ENCODE measurements around the gene MAP2K5.

MAP2K5 gene

DNA sequence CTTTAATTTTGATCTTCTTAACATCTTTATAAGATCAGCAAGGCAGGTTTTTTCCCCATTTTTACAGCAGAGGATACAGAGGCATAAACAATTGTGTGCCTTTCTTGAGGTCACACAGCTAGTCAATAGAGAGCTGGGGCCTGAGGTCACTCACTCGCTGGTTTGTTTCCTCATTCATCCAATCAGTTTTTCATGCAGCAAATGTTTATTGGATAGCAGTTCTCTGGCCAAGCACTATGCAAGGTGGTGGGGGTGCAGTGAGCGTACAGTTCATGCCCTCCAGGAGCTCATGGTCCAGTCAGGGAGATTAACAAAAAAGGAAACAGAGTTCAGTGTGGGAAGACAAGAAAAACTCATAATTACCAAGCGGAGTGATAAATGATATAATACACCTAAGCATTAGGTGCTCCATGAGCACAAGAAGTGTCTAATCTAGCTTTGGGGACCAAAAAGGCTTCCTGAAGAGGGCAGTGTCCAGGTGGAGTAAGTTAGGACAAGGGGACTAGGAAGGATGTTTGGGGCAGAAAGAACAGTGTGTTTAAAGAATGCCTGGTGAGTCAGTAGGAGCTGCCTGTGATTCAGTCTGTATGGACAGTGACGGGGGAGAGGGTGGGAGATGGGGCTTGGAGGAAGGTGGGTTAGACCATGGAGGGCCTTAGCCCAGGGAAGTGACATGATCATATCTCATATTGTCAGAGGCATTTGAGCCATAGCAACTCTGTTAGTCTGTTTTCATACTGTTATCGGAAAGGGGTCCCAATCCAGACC lies 29.3 kb downstream of the MAP2K5 start:
- H3K27me3 ChIP-seq (replicated peaks; ENCODE audit: control insufficient read depth, insufficient read depth, low read length, poor library complexity, severe bottlenecking): no peaks in the 10 kb centered on the region
- H3K36me3 ChIP-seq (ENCODE audit: control insufficient read depth, insufficient read depth, low read length): no peaks in the 10 kb centered on the region
- H3K4me3 ChIP-seq (ENCODE audit: insufficient read depth, low read depth, low read length, poor library complexity, severe bottlenecking): no peak overlapping the region
- no peaks in the 10 kb centered on the region for H3K4me1 ChIP-seq (ENCODE audit: control insufficient read depth, insufficient read depth, low read length, poor library complexity, severe bottlenecking)
- no peaks in the 10 kb centered on the region for H3K9me3 ChIP-seq (ENCODE audit: control insufficient read depth, low read length)
- no peak overlapping the region for H3K27ac ChIP-seq (ENCODE audit: insufficient read depth, low read length, poor library complexity, severe bottlenecking)
- no peak for DNase-seq

DNA sequence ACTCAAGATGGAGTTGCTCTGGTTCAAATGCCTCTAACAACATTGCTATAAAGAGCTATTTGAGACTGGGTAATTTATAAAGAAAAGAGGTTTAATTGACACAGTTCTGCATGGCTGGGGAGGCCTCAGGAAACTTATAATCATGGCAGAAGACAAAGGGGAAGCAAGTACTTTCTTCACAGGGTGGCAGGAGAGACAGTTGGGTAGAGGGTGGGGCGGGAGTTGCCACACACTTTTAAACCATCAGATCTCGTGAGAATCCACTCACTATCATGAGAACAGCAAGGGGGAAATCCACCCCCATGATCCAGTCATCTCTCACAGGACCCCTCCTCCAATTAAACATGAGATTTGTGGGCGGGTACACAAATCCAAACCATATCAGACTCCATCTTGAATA lies 30.7 kb downstream of the MAP2K5 start:
- DNase-seq: no peak
- no peaks in the 10 kb centered on the region for H3K27me3 ChIP-seq (replicated peaks; ENCODE audit: control insufficient read depth, insufficient read depth, low read length, poor library complexity, severe bottlenecking)
- H3K36me3 ChIP-seq (ENCODE audit: control insufficient read depth, insufficient read depth, low read length): no peaks in the 10 kb centered on the region
- H3K4me1 ChIP-seq (ENCODE audit: control insufficient read depth, insufficient read depth, low read length, poor library complexity, severe bottlenecking): no peaks in the 10 kb centered on the region
- H3K4me3 ChIP-seq (ENCODE audit: insufficient read depth, low read depth, low read length, poor library complexity, severe bottlenecking): no peak overlapping the region
- H3K9me3 ChIP-seq (ENCODE audit: control insufficient read depth, low read length): no peaks in the 10 kb centered on the region
- no peak overlapping the region for H3K27ac ChIP-seq (ENCODE audit: insufficient read depth, low read length, poor library complexity, severe bottlenecking)

DNA sequence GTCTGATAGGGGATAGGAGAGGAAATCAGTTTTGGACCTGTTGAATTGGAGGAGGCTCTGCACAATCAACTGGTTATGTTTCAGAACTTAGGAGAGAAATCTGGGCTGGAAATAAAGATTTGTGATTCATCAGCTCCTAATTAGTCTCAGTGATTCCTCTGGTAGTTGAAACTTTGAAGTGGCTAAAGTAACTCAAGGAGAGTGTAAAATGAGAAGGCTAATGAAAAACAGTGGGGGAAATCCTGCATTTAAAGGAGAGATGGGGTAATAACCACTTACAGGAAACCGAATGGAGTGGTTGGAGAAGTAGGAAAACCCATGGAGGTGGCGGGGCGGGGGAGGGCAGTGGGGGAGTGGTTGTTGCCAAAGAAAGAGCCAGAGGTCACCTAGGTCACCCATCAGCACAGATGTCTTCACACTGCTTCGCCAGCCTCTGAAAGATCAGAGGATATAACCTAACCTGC lies 32.6 kb downstream of the MAP2K5 start:
- no peaks in the 10 kb centered on the region for H3K4me1 ChIP-seq (ENCODE audit: control insufficient read depth, insufficient read depth, low read length, poor library complexity, severe bottlenecking)
- H3K27ac ChIP-seq (ENCODE audit: insufficient read depth, low read length, poor library complexity, severe bottlenecking): no peak overlapping the region
- no peak for DNase-seq
- H3K4me3 ChIP-seq (ENCODE audit: insufficient read depth, low read depth, low read length, poor library complexity, severe bottlenecking): no peak overlapping the region
- H3K27me3 ChIP-seq (replicated peaks; ENCODE audit: control insufficient read depth, insufficient read depth, low read length, poor library complexity, severe bottlenecking): no peaks in the 10 kb centered on the region
- no peaks in the 10 kb centered on the region for H3K36me3 ChIP-seq (ENCODE audit: control insufficient read depth, insufficient read depth, low read length)
- no peaks in the 10 kb centered on the region for H3K9me3 ChIP-seq (ENCODE audit: control insufficient read depth, low read length)

DNA sequence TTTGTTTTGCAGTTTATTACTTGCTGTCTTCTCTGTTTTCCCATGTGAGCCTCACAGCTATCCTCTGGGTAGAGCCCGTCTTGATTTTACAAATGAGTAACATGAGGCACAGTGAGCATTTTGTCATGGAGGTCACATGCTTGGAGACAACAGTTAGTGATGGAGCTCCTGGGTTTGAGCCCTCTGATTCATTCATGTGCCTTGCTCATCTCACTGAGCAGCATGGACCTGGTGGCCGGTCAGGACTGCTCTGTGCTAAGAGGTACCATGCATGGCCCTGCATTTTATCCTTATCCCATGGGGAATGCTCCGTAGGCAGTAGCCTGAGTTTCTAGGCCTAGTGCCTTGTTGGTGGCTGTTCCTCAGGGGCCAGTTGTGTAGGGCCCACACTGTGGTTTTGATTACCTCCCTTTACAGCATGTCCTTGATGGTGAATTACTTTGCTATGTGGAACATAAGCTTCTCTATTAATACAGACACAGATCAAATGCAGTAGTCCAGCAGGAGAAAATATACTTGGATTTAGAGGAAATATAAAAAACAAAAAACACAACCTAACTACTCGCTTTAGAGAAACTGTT lies 35.6 kb downstream of the MAP2K5 start:
- Histone ChIP-seq H3K9me3 (ENCODE audit: control insufficient read depth, low read length) (no peaks in the 10 kb centered on the region), H3K27ac (ENCODE audit: insufficient read depth, low read length, poor library complexity, severe bottlenecking) (no peak overlapping the region), H3K4me1 (ENCODE audit: control insufficient read depth, insufficient read depth, low read length, poor library complexity, severe bottlenecking) (no peaks in the 10 kb centered on the region), H3K4me3 (ENCODE audit: insufficient read depth, low read depth, low read length, poor library complexity, severe bottlenecking) (no peak overlapping the region), H3K36me3 (ENCODE audit: control insufficient read depth, insufficient read depth, low read length) (no peaks in the 10 kb centered on the region), H3K27me3 (replicated peaks; ENCODE audit: control insufficient read depth, insufficient read depth, low read length, poor library complexity, severe bottlenecking) (no peaks in the 10 kb centered on the region)
- no peak for DNase-seq

DNA sequence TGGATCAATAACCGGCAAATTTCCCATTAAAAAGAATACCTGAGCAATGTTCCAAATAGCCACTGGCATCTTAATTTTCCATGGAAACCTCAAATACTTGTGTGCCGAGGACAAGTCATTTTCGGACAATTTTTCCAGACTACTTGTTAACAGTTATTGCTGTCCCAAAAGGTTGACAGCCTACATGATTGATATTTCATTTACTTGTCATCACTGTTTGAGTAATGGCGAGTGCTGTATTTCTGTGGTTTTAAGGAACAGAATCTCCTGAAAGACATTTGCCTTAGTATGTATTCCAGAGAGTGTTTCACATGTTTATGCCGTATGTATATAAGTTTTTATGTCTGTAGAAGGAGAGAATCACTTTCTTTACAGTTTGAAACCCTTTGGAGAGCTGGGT lies 36.7 kb downstream of the MAP2K5 start:
- no peak for DNase-seq
- Histone ChIP-seq H3K27ac (ENCODE audit: insufficient read depth, low read length, poor library complexity, severe bottlenecking) (no peak overlapping the region), H3K27me3 (replicated peaks; ENCODE audit: control insufficient read depth, insufficient read depth, low read length, poor library complexity, severe bottlenecking) (no peaks in the 10 kb centered on the region), H3K9me3 (ENCODE audit: control insufficient read depth, low read length) (no peaks in the 10 kb centered on the region), H3K4me3 (ENCODE audit: insufficient read depth, low read depth, low read length, poor library complexity, severe bottlenecking) (no peak overlapping the region), H3K4me1 (ENCODE audit: control insufficient read depth, insufficient read depth, low read length, poor library complexity, severe bottlenecking) (no peaks in the 10 kb centered on the region), H3K36me3 (ENCODE audit: control insufficient read depth, insufficient read depth, low read length) (no peaks in the 10 kb centered on the region)

DNA sequence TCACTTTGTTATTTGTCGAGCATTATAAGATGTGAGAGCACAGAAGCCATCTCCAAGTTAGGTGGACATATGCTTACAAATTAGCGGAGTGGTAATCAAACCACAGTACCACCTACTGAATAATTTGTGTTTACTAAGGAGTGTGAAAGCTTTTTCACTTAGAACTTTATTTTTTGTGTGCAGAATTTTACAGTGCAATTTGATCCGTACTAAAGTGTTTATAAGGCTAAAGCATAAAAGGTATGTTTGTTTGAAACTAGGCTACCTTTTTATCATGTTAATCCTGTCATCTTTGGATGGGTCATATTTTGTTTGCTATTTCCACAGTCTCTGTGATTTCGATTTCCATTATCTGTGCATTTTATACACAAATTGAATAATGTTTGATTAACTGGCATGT lies 37.5 kb downstream of the MAP2K5 start:
- Histone ChIP-seq H3K27ac (ENCODE audit: insufficient read depth, low read length, poor library complexity, severe bottlenecking) (no peak overlapping the region), H3K36me3 (ENCODE audit: control insufficient read depth, insufficient read depth, low read length) (no peaks in the 10 kb centered on the region), H3K4me3 (ENCODE audit: insufficient read depth, low read depth, low read length, poor library complexity, severe bottlenecking) (no peak overlapping the region), H3K4me1 (ENCODE audit: control insufficient read depth, insufficient read depth, low read length, poor library complexity, severe bottlenecking) (no peaks in the 10 kb centered on the region), H3K27me3 (replicated peaks; ENCODE audit: control insufficient read depth, insufficient read depth, low read length, poor library complexity, severe bottlenecking) (no peaks in the 10 kb centered on the region), H3K9me3 (ENCODE audit: control insufficient read depth, low read length) (no peaks in the 10 kb centered on the region)
- no peak for DNase-seq

DNA sequence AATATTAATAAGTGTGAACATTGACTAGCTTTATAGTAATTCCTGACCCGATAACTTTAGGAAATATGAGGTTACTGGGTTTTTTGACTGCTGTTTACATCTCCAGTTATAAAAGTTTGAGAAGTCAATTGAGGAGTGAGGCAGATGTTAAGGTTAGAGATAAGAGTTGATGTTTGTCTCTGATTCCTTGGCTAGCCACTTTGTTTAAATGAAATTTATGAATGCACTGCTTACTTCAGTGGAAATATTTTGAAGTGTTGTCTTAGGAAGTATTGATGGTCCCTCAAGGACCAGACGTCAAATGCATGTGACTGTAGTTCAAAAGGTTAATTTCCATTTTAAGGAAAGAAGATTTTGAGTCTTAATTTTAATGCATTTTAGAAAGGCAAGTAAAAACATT lies 41.7 kb downstream of the MAP2K5 start:
- no peak for DNase-seq
- peaks cover 28% of the 10 kb centered on the region for H3K36me3 ChIP-seq (ENCODE audit: control insufficient read depth, insufficient read depth, low read length)
- no peaks in the 10 kb centered on the region for H3K4me1 ChIP-seq (ENCODE audit: control insufficient read depth, insufficient read depth, low read length, poor library complexity, severe bottlenecking)
- H3K9me3 ChIP-seq (ENCODE audit: control insufficient read depth, low read length): no peaks in the 10 kb centered on the region
- H3K4me3 ChIP-seq (ENCODE audit: insufficient read depth, low read depth, low read length, poor library complexity, severe bottlenecking): no peak overlapping the region
- no peak overlapping the region for H3K27ac ChIP-seq (ENCODE audit: insufficient read depth, low read length, poor library complexity, severe bottlenecking)
- H3K27me3 ChIP-seq (replicated peaks; ENCODE audit: control insufficient read depth, insufficient read depth, low read length, poor library complexity, severe bottlenecking): no peaks in the 10 kb centered on the region

DNA sequence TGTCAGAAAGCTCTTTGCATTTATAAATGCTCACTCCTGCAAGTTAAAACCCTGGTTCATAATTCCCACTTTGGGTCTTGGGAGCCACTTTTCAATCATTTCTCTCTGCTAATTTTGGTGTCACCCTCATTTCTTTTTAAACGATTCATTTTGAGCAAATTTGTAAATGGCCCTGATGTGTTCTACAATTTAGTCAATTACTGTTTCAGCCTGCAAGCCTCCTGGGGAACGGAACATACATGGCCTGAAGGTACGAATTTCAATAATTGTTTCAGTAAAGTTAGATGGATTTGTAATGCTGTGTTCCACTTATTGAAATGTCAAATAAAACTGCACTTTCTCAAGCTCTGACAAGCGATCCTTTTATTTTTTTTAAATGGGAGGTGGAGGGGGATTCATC lies 43.2 kb downstream of the MAP2K5 start:
- H3K9me3 ChIP-seq (ENCODE audit: control insufficient read depth, low read length): no peaks in the 10 kb centered on the region
- no peak overlapping the region for H3K4me3 ChIP-seq (ENCODE audit: insufficient read depth, low read depth, low read length, poor library complexity, severe bottlenecking)
- H3K36me3 ChIP-seq (ENCODE audit: control insufficient read depth, insufficient read depth, low read length): peaks cover 28% of the 10 kb centered on the region
- H3K27me3 ChIP-seq (replicated peaks; ENCODE audit: control insufficient read depth, insufficient read depth, low read length, poor library complexity, severe bottlenecking): no peaks in the 10 kb centered on the region
- no peaks in the 10 kb centered on the region for H3K4me1 ChIP-seq (ENCODE audit: control insufficient read depth, insufficient read depth, low read length, poor library complexity, severe bottlenecking)
- H3K27ac ChIP-seq (ENCODE audit: insufficient read depth, low read length, poor library complexity, severe bottlenecking): no peak overlapping the region
- DNase-seq: no peak

DNA sequence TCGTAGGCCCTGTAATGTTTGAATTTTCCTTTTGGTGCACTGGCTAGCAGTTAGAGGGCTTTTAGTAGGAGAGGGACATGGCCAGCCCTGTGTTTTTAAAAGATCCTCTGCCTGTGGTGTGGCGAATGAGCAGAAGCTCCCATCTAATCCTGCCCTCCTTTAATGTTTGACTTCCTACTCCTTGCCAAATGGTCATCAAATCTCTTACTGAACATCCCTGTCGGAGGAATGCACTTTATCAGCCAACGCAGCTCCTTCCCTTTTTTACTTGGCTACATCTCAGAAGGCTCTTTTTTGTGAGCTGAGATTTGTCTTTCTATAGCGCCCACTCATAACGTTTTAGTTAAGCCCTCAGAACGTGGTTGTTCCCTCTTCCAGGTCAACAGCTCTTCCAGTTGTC lies 44.8 kb downstream of the MAP2K5 start:
- no peak overlapping the region for H3K4me3 ChIP-seq (ENCODE audit: insufficient read depth, low read depth, low read length, poor library complexity, severe bottlenecking)
- peaks cover 28% of the 10 kb centered on the region for H3K36me3 ChIP-seq (ENCODE audit: control insufficient read depth, insufficient read depth, low read length)
- H3K27ac ChIP-seq (ENCODE audit: insufficient read depth, low read length, poor library complexity, severe bottlenecking): no peak overlapping the region
- no peaks in the 10 kb centered on the region for H3K9me3 ChIP-seq (ENCODE audit: control insufficient read depth, low read length)
- no peaks in the 10 kb centered on the region for H3K27me3 ChIP-seq (replicated peaks; ENCODE audit: control insufficient read depth, insufficient read depth, low read length, poor library complexity, severe bottlenecking)
- no peaks in the 10 kb centered on the region for H3K4me1 ChIP-seq (ENCODE audit: control insufficient read depth, insufficient read depth, low read length, poor library complexity, severe bottlenecking)
- DNase-seq: no peak

DNA sequence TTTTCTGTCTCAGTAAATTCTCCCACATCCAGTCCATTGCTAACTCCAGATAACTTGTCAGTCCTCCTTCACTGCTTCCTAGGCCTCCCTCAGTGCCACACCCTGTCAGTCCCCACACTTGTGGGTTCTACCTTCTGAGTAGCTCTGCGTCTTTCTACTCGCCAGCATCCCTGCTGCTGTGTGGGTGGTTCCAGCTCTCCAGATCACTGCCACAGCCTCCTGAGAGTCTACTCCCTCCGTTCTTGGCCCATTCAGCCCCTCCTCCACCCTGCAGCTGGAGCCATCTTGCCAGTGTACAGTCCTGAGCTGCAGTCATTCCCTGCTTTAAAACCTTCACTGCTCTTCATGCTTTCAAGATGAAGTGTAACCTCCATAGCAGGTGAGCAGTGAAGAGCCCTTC lies 45.3 kb downstream of the MAP2K5 start:
- Histone ChIP-seq H3K4me1 (ENCODE audit: control insufficient read depth, insufficient read depth, low read length, poor library complexity, severe bottlenecking) (no peaks in the 10 kb centered on the region), H3K4me3 (ENCODE audit: insufficient read depth, low read depth, low read length, poor library complexity, severe bottlenecking) (no peak overlapping the region), H3K27ac (ENCODE audit: insufficient read depth, low read length, poor library complexity, severe bottlenecking) (no peak overlapping the region), H3K9me3 (ENCODE audit: control insufficient read depth, low read length) (no peaks in the 10 kb centered on the region), H3K27me3 (replicated peaks; ENCODE audit: control insufficient read depth, insufficient read depth, low read length, poor library complexity, severe bottlenecking) (no peaks in the 10 kb centered on the region), H3K36me3 (ENCODE audit: control insufficient read depth, insufficient read depth, low read length) (peaks cover 28% of the 10 kb centered on the region)
- no peak for DNase-seq
